Stimulated activated naive CD8-positive, alpha-beta T cell treated with anti-CD3 and anti-CD28 coated beads, Interleukin-15, Interleukin-2, amounts not matched to agents 100 ng/mL and 50 ng/mL, for 24 hours (primary cell): ENCODE results near the gene ZBTB20.
A peak's percentile ranks its signal among the peaks of the same experiment; 100 is the strongest.

ENCODE experiments used
- H3K27ac Mint-ChIP-seq: one replicate; pipeline ENCODE4 v1.8.0; 2021; ENCODE audit warnings: mild to moderate bottlenecking, mixed read lengths
- H3K27me3 Mint-ChIP-seq: one replicate; pipeline ENCODE4 v1.8.0; 2021; ENCODE audit warnings: mixed read lengths
- H3K36me3 Mint-ChIP-seq: one replicate; pipeline ENCODE4 v1.8.0; 2021; ENCODE audit warnings: low read depth, mixed read lengths
- H3K4me1 Mint-ChIP-seq: one replicate; pipeline ENCODE4 v1.8.0; 2021; ENCODE audit warnings: low read depth, mixed read lengths
- H3K4me3 Mint-ChIP-seq: one replicate; pipeline ENCODE4 v1.8.0; 2021; ENCODE audit warnings: mild to moderate bottlenecking, mixed read lengths
- H3K9me3 Mint-ChIP-seq: one replicate; pipeline ENCODE4 v1.8.0; 2021; ENCODE audit warnings: mixed read lengths

Gene ZBTB20

GRCh38 chr3:114327665-114328064 is 819.4 kb downstream of the ZBTB20 start:
- Mint-ChIP-seq H3K36me3 (peaks cover 34% of the 10 kb centered on the region), H3K4me3 (peak overlapping the region; percentile 58), H3K9me3 (peaks cover 7% of the 10 kb centered on the region), H3K27ac (peak overlapping the region; percentile 99), H3K4me1 (peaks cover 100% of the 10 kb centered on the region), H3K27me3 (no peaks in the 10 kb centered on the region)

DNA sequence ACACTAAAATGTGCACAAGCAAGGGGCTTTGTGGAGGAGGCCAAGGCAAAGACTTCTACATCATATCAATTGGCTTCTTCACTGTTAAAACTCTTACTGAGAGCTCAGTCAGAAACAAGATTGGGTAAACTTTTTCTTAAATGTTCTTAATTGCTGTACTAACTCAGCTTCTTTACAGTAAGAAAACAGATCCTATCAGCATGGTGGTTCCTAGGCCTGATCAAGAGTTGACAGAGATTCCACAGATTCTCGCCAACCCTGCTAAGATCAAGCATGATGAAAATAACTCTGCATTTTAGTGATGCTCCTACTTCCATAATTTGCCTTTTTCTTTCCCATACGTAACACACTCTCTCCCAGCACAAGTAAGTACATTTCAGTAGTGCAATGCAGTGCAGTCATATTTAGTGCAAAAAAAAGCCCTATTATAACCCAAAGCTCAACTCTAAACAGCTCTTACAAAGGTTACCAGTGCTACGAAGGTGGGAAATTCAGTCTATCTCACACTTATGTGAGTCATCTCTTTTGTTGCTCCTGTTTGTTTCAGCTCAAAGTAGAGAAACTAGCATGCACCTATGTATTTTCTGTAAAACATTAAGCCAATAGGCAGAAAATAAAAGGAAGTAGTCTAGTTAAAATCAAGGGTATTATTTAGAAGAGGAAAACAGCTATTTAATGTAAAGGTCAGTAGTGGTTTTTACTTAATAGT is 823.4 kb downstream of the ZBTB20 start:
- H3K27me3 Mint-ChIP-seq: no peaks in the 10 kb centered on the region
- H3K36me3 Mint-ChIP-seq: peaks cover 16% of the 10 kb centered on the region
- peak overlapping the region; percentile 2 for H3K4me3 Mint-ChIP-seq
- H3K9me3 Mint-ChIP-seq: no peaks in the 10 kb centered on the region
- H3K4me1 Mint-ChIP-seq: peaks cover 95% of the 10 kb centered on the region
- H3K27ac Mint-ChIP-seq: peak overlapping the region; percentile 80

DNA sequence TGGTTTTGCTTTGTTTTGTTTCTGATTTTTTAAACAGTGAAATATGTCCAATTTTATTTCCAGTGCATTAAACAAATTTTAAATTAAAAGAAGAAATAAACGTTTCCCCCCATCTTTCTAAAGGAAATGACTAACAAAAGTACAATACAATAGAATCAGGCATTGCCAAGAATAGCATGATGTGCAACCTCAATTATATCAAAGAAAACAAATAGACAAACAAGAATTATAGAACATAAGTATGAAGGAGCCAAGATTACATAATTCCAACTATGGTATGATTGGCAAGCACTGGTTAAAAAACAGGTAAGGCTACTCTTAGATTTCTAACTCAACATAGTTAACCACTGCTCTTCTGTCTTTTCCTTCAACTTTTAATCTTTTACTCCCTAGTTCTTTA is 826.8 kb downstream of the ZBTB20 start:
- peak overlapping the region; percentile 56 for H3K27ac Mint-ChIP-seq
- H3K9me3 Mint-ChIP-seq: no peaks in the 10 kb centered on the region
- no peak overlapping the region for H3K4me3 Mint-ChIP-seq
- peaks cover 94% of the 10 kb centered on the region for H3K4me1 Mint-ChIP-seq
- peaks cover 19% of the 10 kb centered on the region for H3K36me3 Mint-ChIP-seq
- H3K27me3 Mint-ChIP-seq: no peaks in the 10 kb centered on the region

GRCh38 chr3:114319453-114319852 is 827.6 kb downstream of the ZBTB20 start:
- Mint-ChIP-seq H3K36me3 (peaks cover 16% of the 10 kb centered on the region), H3K27me3 (no peaks in the 10 kb centered on the region), H3K4me1 (peaks cover 94% of the 10 kb centered on the region), H3K4me3 (no peak overlapping the region), H3K27ac (peak overlapping the region; percentile 66), H3K9me3 (no peaks in the 10 kb centered on the region)

GRCh38 chr3:114318295-114318694 is 828.8 kb downstream of the ZBTB20 start:
- Mint-ChIP-seq H3K27me3 (no peaks in the 10 kb centered on the region), H3K4me3 (peak overlapping the region; percentile 68), H3K9me3 (no peaks in the 10 kb centered on the region), H3K4me1 (peaks cover 94% of the 10 kb centered on the region), H3K36me3 (peaks cover 22% of the 10 kb centered on the region), H3K27ac (peak overlapping the region; percentile 95)

DNA sequence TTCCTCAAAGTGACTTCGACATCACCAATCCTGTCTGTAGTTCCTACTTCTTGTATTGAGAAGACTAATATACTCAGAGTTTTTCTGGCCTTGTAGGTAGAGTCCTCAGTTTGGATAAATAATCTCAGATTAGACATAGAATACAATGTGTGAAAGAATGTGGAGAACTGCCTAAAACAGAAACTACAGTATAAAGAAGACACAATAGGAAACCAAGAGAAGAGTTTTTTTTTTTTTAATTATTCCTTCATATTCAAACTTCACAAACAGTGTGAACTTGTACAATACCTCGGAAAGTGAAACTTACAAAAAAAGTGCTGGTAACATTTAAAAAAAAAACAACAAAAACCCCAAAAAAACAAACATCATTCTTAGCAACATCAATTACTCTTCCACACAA is 832.8 kb downstream of the ZBTB20 start:
- Mint-ChIP-seq H3K4me1 (peaks cover 94% of the 10 kb centered on the region), H3K36me3 (peaks cover 28% of the 10 kb centered on the region), H3K9me3 (no peaks in the 10 kb centered on the region), H3K4me3 (peak overlapping the region; percentile 40), H3K27me3 (no peaks in the 10 kb centered on the region), H3K27ac (peak overlapping the region; percentile 96)

DNA sequence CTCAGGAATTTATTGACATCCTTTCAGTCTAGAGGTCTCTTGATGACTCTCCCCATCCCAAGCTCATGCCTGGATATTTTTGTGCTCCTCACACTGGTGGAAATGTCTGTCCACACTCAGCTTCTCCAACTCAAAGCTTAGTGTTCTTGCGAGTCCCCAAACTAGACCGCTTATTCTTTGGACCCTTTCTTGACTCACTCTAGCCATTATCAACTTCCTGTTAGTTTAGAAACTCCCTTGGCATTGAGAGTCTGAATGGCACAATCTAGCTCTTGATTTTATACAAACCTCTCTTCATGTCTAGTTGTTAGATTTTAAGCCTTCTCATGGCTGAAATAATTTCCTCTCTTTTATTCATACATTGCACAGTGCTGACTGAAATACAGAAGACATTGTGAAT is 833.7 kb downstream of the ZBTB20 start:
- Mint-ChIP-seq H3K4me1 (peaks cover 94% of the 10 kb centered on the region), H3K36me3 (peaks cover 32% of the 10 kb centered on the region), H3K4me3 (peak overlapping the region; percentile 47)

DNA sequence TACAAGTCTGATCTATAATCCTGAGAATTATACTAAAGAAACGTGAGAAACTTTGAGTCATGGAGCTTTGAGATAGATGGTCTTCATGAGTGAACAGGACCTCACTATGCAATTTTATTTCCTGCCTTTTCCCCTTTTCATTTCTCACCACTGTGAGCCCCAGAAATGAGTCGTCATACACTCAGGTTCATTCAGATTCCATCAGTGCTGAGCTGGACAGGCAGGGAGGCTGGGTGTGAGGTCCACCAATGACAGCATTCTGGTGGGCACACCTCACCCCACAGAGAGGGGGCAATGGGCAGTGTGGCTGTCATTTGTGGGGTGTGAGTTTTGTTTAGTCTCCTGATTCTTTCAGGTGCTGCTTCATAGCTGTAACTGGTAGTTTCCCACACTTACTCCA is 836.4 kb downstream of the ZBTB20 start:
- no peaks in the 10 kb centered on the region for H3K9me3 Mint-ChIP-seq
- no peak overlapping the region for H3K4me3 Mint-ChIP-seq
- no peaks in the 10 kb centered on the region for H3K27me3 Mint-ChIP-seq
- H3K4me1 Mint-ChIP-seq: peaks cover 88% of the 10 kb centered on the region
- peak overlapping the region; percentile 95 for H3K27ac Mint-ChIP-seq
- H3K36me3 Mint-ChIP-seq: peaks cover 48% of the 10 kb centered on the region

More for the DNA sequence above, 833.7 kb downstream of the ZBTB20 start:
- H3K27ac Mint-ChIP-seq: peak overlapping the region; percentile 96
- no peaks in the 10 kb centered on the region for H3K27me3 Mint-ChIP-seq
- H3K9me3 Mint-ChIP-seq: no peaks in the 10 kb centered on the region

GRCh38 chr3:114308830-114309229 is 838.3 kb downstream of the ZBTB20 start:
- Mint-ChIP-seq H3K9me3 (no peaks in the 10 kb centered on the region), H3K4me3 (peak overlapping the region; percentile 69), H3K36me3 (peaks cover 47% of the 10 kb centered on the region), H3K27me3 (no peaks in the 10 kb centered on the region), H3K27ac (peak overlapping the region; percentile 96), H3K4me1 (peaks cover 79% of the 10 kb centered on the region)

DNA sequence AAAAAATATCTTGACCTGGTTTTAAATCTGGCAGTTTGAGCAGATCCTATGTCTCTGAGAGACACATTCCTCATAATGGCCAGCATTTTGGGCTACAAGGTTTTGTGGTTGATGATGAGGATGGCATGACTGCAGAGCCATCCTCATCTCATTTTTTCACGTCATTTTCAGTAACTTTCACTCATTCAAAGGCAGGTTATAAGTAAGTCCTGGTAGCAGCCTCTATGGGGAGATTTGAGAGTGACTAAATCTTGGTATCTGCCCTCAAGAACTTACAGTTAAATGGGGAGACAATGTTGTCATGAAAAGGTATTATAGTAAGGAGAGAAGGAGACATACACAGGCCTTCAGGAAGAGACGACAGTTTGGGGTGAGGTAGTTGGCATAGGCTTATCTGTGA is 838.7 kb downstream of the ZBTB20 start:
- H3K36me3 Mint-ChIP-seq: peaks cover 45% of the 10 kb centered on the region
- peaks cover 74% of the 10 kb centered on the region for H3K4me1 Mint-ChIP-seq
- no peaks in the 10 kb centered on the region for H3K27me3 Mint-ChIP-seq
- H3K27ac Mint-ChIP-seq: peak overlapping the region; percentile 96
- peak overlapping the region; percentile 69 for H3K4me3 Mint-ChIP-seq
- H3K9me3 Mint-ChIP-seq: no peaks in the 10 kb centered on the region

- Mint-ChIP-seq H3K36me3 (peaks cover 41% of the 10 kb centered on the region), H3K4me1 (peaks cover 69% of the 10 kb centered on the region), H3K27me3 (no peaks in the 10 kb centered on the region), H3K4me3 (peak overlapping the region; percentile 69), H3K27ac (peak overlapping the region; percentile 96), H3K9me3 (no peaks in the 10 kb centered on the region)
Observed at GRCh38 chr3:114307832-114308231, 839.3 kb downstream of the ZBTB20 start.

GRCh38 chr3:114307222-114307830 is 839.8 kb downstream of the ZBTB20 start:
- no peaks in the 10 kb centered on the region for H3K27me3 Mint-ChIP-seq
- peaks cover 66% of the 10 kb centered on the region for H3K4me1 Mint-ChIP-seq
- H3K36me3 Mint-ChIP-seq: peaks cover 41% of the 10 kb centered on the region
- peak overlapping the region; percentile 96 for H3K27ac Mint-ChIP-seq
- H3K9me3 Mint-ChIP-seq: no peaks in the 10 kb centered on the region
- H3K4me3 Mint-ChIP-seq: peak overlapping the region; percentile 69

GRCh38 chr3:114299941-114300624 is 847.0 kb downstream of the ZBTB20 start:
- Mint-ChIP-seq H3K27me3 (no peaks in the 10 kb centered on the region), H3K36me3 (peaks cover 27% of the 10 kb centered on the region), H3K4me3 (peak overlapping the region; percentile 66), H3K27ac (peak overlapping the region; percentile 21), H3K4me1 (peaks cover 30% of the 10 kb centered on the region), H3K9me3 (no peaks in the 10 kb centered on the region)

DNA sequence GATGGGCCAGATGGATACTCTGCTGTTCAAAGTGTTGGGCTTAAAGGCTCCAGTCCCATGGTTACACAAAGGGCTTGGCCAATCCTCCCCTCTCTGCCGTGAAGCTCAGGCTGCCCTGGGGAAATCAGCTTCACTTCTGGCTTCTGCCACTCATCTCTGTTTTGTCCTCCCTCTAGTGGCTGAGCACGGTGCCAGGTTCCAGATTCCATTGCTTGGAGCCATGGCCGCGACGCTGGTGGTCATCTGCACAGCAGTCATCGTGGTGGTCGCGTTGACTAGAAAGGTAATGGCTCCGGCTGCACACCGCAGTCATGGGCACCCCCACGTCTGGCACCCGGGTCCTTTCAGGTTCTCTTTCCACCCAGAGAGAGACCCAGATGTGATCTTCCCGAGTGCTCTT is 847.7 kb downstream of the ZBTB20 start:
- H3K4me3 Mint-ChIP-seq: peak overlapping the region; percentile 66
- no peaks in the 10 kb centered on the region for H3K9me3 Mint-ChIP-seq
- peak overlapping the region; percentile 71 for H3K27ac Mint-ChIP-seq
- H3K27me3 Mint-ChIP-seq: no peaks in the 10 kb centered on the region
- H3K4me1 Mint-ChIP-seq: peaks cover 33% of the 10 kb centered on the region
- peaks cover 23% of the 10 kb centered on the region for H3K36me3 Mint-ChIP-seq

- H3K4me3 Mint-ChIP-seq: peak overlapping the region; percentile 76
- peaks cover 67% of the 10 kb centered on the region for H3K4me1 Mint-ChIP-seq
- peaks cover 17% of the 10 kb centered on the region for H3K36me3 Mint-ChIP-seq
- no peaks in the 10 kb centered on the region for H3K9me3 Mint-ChIP-seq
- H3K27ac Mint-ChIP-seq: peak overlapping the region; percentile 53
- H3K27me3 Mint-ChIP-seq: no peaks in the 10 kb centered on the region
Observed at GRCh38 chr3:114295946-114296345, 851.1 kb downstream of the ZBTB20 start.
